Endothelial cell of umbilical vein (primary cell): Measurements from ENCODE around the gene RNF130.

Experiments
- CTCF ChIP-seq, 2 donors: IDR thresholded peaks; 1 replicate in 1 of 2; 2 replicates in 1 of 2; pipeline ENCODE4 v1.5.1; 2011; ENCODE audit warnings: low read length in 2 of 2, mild to moderate bottlenecking in 2 of 2, moderate library complexity in 2 of 2, control low read depth in 1 of 2, inconsistent platforms in 1 of 2, low read depth in 1 of 2; ENCODE audit not compliant: insufficient read depth in 1 of 2; ENCODE audit errors: extremely low read depth in 1 of 2
- EZH2 ChIP-seq: IDR thresholded peaks from 2 replicates; pipeline ENCODE4 v1.6.1; 2012; ENCODE audit warnings: borderline replicate concordance, low read depth, mild to moderate bottlenecking, moderate library complexity, low read length, inconsistent platforms; ENCODE audit not compliant: severe bottlenecking
- GATA2 ChIP-seq: IDR thresholded peaks from 2 replicates; pipeline ENCODE4 v1.7.0; 2011; ENCODE audit warnings: low read depth, mild to moderate bottlenecking, moderate library complexity, mixed read lengths, low read length; ENCODE audit not compliant: insufficient read length, insufficient read depth
- POLR2A ChIP-seq: IDR thresholded peaks from 2 replicates; pipeline ENCODE4 v1.6.1; 2012; ENCODE audit warnings: low read depth, mild to moderate bottlenecking, control low read depth, low read length
- POLR2AphosphoS5 ChIP-seq: IDR thresholded peaks from 2 replicates; pipeline ENCODE4 v1.6.1; 2012; ENCODE audit warnings: low read depth, mild to moderate bottlenecking, control low read depth, low read length, moderate library complexity; ENCODE audit not compliant: insufficient read depth

- TF ChIP-seq POLR2A (no peak), POLR2AphosphoS5 (no peak), EZH2 (no peak), CTCF (IDR thresholded peaks at IDR 0.05; ENCODE audit: extremely low read depth in 1 of 2, insufficient read depth in 1 of 2, low read depth in 1 of 2, low read length in 2 of 2) (no peak), GATA2 (no peak)
These were observed 31.1 kb upstream of the RNF130 start for GRCh38 chr5:180102636-180103035.
